NT2/D1 (cell line): ENCODE measurements around the gene RCOR1.
"Not testable (repeated sequence)": the region's sequence is repeated elsewhere in the genome, so short reads cannot be mapped to it uniquely, and the experiment has no call there.

Experiments used
- DNase-seq: peaks from one replicate; pipeline ENCODE4 v3.0.0-alpha.2; 2011; ENCODE audit warnings: low read depth, low spot score
- H3K27me3 ChIP-seq: 2 replicates; pipeline ENCODE4 v1.6.0; 2011; ENCODE audit warnings: mild to moderate bottlenecking; ENCODE audit not compliant: insufficient read length, insufficient read depth
- H3K36me3 ChIP-seq: 2 replicates; pipeline ENCODE4 v1.6.1; 2011; ENCODE audit warnings: mild to moderate bottlenecking, low read length, mixed read lengths; ENCODE audit not compliant: insufficient read depth, insufficient read length
- H3K4me1 ChIP-seq: 2 replicates; pipeline ENCODE4 v1.5.1; 2011; ENCODE audit not compliant: insufficient read depth, insufficient read length
- H3K4me3 ChIP-seq: 2 replicates; pipeline ENCODE4 v1.5.1; 2011; ENCODE audit warnings: low read depth; ENCODE audit not compliant: insufficient read length
- H3K9ac ChIP-seq: 2 replicates; pipeline ENCODE4 v1.6.0; 2011; ENCODE audit warnings: low read depth; ENCODE audit not compliant: insufficient read length
- H3K9me3 ChIP-seq: 2 replicates; pipeline ENCODE4 v1.5.1; 2011; ENCODE audit warnings: mild to moderate bottlenecking, low read length; ENCODE audit not compliant: insufficient read depth
- SUZ12 ChIP-seq: IDR thresholded peaks from 2 replicates; pipeline ENCODE4 v1.6.1; 2011; ENCODE audit not compliant: insufficient read length, insufficient read depth; ENCODE audit errors: extremely low read depth
- YY1 ChIP-seq: IDR thresholded peaks from 2 replicates; pipeline ENCODE4 v1.6.1; 2011; ENCODE audit not compliant: insufficient read length, insufficient read depth
- ZNF274 ChIP-seq: IDR thresholded peaks from 2 replicates; pipeline ENCODE4 v1.6.1; 2011; ENCODE audit warnings: mild to moderate bottlenecking, low read depth, low read length

RCOR1 gene

DNA sequence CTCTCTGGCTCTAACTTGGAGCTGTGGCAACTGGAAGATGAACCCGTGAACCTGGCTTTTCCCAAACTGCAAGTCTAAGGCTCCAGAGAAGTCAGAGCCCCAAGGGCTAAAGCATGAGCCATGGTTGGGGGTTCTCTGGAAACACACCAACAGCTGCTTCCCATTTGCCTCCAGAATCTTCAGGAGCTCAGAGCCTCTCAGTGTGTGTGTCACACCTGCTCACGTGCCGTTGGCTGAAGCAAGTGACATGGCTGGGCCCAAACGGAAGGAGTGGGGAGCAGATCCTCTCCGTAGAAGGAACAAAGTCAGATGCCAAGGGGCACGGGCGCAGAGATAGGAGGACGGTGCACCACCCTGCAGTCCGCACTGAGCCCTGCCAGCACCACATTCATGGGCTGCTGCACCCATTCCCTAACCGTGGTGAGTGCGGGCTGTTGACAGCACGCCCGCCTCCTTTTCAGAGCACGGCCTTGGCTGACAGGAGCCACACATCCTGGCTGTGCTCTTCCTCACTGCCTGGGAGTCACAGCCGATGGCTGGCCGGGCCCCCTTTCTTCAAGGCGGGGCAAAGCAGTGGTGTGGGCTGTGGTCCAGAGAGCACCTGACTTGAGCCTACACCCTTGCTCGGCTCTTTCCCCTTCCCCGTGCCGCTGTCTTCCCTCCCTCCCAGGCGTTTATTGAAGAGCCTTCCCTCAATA is 168.2 kb downstream of the RCOR1 start:
- H3K36me3 ChIP-seq = no peaks in the 10 kb centered on the region
- TF ChIP-seq YY1 (no peak), SUZ12 (no peak), ZNF274 (no peak)
- no peaks in the 10 kb centered on the region for H3K9me3 ChIP-seq
- DNase-seq = no peak
- no peaks in the 10 kb centered on the region for H3K4me1 ChIP-seq
- no peaks in the 10 kb centered on the region for H3K27me3 ChIP-seq
- no peak overlapping the region for H3K9ac ChIP-seq
- H3K4me3 ChIP-seq = no peak overlapping the region

DNA sequence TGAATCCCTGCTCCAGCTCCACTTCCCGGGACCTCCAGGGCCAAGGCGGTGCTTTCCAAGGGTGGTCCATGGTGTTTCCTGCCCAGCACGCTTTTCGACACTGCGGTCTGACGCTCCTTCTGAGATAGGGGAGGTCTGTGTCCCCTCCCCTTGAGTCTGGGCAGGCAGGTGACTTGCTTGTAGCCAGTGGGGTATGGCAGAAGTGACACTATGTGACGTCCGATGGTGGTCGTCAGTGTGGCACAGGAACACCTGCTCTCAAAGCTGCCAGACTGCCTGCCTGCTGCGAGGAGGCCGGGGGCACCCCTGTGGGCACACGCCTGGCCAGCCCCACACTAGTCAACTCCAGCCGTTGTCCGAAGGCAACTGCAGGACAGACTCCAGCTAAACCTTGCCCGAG is 168.8 kb downstream of the RCOR1 start:
- H3K4me1 ChIP-seq = no peaks in the 10 kb centered on the region
- H3K9me3 ChIP-seq = no peaks in the 10 kb centered on the region
- no peaks in the 10 kb centered on the region for H3K36me3 ChIP-seq
- H3K9ac ChIP-seq = no peak overlapping the region
- no peak for TF ChIP-seq YY1
- TF ChIP-seq ZNF274 = no peak
- TF ChIP-seq SUZ12 = no peak
- H3K4me3 ChIP-seq = no peak overlapping the region
- DNase-seq = no peak
- H3K27me3 ChIP-seq = no peaks in the 10 kb centered on the region

DNA sequence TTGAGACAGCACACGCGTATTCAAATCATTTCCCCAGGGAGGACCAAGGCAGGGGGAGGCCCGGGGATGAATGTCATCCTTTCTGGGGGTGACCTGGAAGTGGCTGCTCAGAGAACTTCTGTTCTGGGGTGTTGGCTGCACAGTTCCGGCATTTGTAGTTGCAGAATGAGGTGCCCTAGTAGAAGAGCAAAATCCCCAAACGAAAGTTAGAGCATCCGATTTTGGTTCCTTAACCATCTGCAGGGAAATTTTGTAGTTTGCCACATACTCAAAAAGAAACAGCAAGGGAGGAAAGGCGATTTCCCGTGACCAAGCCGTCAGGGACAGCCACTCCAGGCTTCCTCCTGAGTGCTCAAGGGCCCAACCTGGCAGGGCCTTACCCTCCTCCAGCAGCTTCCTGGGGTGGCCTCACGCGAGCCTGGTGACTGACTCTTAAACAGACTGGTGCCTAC is 171.8 kb downstream of the RCOR1 start:
- Histone ChIP-seq H3K9me3 (no peaks in the 10 kb centered on the region), H3K9ac (no peak overlapping the region), H3K4me3 (no peak overlapping the region), H3K36me3 (no peaks in the 10 kb centered on the region), H3K4me1 (no peaks in the 10 kb centered on the region), H3K27me3 (no peaks in the 10 kb centered on the region)
- TF ChIP-seq YY1 (no peak), ZNF274 (no peak), SUZ12 (no peak)
- no peak for DNase-seq

DNA sequence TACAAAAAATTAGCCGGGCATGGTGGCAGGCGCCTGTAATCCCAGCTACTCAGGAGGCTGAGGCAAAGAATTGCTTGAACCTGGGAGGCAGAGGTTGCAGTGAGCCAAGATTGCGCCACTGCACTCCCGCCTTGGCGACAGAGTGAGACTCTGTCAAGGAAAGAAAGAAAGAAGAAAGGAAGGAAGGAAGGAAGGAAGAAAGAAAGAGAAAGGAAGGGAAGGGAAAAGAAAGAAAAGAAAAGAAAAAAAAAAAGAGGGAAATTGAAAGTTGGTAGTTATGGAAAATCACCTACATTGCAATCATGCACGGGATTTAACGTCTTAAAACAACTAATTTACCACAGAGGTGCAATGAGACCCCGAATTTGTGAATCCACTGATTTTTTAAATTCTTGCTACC is 173.3 kb downstream of the RCOR1 start:
- not testable (repeated sequence) for H3K36me3 ChIP-seq, H3K4me1 ChIP-seq, H3K9ac ChIP-seq, DNase-seq, H3K27me3 ChIP-seq, H3K9me3 ChIP-seq, H3K4me3 ChIP-seq

DNA sequence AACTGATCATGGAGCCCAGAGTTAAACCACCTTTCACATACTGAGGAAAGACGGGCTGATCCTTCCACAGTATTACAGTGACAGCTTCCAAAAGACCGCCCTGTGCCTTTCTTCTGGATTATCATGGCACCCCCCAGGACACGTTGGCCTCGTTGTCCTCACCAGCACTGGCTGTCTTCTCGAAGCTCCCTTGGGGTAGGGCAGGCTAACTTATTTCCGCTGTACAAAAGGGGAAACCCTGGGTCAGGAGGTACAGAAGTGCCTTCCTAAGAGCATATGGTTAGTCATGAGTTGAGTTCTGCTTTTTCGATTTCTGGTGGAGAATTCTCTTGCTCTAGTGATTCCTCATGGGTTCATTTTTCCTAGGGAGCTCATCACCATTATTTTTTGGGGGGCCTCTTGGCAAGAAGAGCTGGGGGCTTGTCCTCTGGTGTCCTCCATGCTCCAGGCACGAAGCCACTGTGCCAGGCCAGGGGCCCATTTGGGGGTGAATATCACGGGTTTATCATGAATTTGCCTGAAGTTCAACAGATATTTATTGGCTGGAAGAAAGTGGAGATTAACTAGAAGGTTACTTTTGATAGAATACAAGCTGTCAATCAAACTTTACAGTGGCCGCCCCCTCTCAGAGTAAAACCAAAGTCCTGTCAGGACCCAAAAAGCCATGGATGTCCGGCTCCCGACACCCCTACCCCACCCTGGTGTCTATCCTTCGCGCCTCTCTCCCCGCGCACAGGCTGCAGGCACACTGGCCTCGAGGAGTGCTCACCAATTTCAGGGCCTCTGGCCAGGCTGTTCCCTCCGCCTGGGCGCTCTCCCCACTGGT is 176.0 kb downstream of the RCOR1 start:
- DNase-seq = no peak
- Histone ChIP-seq H3K27me3 (no peaks in the 10 kb centered on the region), H3K9ac (no peak overlapping the region), H3K9me3 (no peaks in the 10 kb centered on the region), H3K4me3 (no peak overlapping the region), H3K36me3 (no peaks in the 10 kb centered on the region), H3K4me1 (peaks cover 3% of the 10 kb centered on the region)
- TF ChIP-seq SUZ12 (no peak), YY1 (no peak), ZNF274 (no peak)

DNA sequence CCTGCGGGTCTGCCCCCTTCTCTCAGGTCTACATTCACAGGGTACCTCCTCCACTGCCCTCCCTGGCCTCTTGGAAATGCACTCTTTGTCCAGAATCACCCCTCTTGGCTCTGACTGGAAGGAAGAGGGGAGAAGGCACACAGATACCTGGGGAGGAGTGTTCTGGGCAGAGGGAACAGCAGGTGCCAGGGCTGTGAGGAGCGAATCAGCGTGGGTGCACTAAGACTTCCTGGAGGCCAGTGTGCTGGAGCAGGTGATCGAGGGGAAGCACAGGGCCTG is 176.5 kb downstream of the RCOR1 start:
- Histone ChIP-seq H3K4me3 (no peak overlapping the region), H3K9ac (no peak overlapping the region), H3K36me3 (no peaks in the 10 kb centered on the region), H3K9me3 (no peaks in the 10 kb centered on the region), H3K4me1 (peaks cover 3% of the 10 kb centered on the region), H3K27me3 (no peaks in the 10 kb centered on the region)
- TF ChIP-seq SUZ12 = no peak
- TF ChIP-seq YY1 = no peak
- TF ChIP-seq ZNF274 = no peak
- no peak for DNase-seq

DNA sequence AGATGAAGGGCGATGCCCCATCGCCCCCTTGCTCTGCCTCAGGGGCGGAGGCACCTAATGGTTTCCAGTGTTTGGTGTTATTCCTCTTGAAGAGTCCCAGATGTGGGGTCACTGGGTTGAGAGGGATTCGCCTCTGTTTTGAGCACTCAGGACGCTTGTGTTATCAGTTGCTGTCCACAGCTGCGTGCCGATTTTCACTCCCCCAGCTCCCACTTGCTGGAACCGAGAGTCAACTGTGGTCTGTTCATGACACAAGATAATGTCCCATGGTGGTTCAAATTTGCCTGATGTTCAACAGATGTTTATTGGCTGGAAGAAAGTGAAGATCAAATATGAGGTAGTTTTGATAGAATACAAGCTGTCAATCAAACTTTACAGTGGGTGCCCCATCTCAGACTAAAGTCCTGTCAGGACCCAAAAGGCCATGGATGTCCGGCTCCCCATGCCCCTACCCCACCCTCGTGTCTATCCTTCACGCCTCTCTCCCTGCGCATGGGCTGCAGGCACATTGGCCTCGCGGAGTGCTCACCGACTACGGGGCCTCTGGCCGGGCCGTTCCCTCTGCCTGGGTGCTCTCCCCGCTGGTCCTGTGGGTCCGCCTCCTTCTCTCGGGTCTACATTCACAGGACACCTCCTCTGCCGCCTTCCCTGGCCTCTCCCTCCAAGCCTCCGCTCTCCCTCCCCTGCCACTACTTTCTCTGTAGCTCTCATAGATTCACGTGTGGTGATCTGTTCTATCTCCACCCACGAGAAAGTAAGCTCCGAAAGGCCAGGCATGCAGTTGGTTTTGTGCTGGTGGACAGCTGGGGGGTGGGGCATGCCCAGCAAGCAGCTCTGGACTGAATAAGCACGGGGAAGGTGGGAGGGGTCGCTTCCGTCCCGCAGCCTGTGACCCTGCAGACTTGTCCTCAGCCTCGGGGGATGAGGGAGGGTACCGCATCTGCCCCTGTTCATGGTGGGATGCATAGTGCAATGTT is 178.0 kb downstream of the RCOR1 start:
- no peaks in the 10 kb centered on the region for H3K36me3 ChIP-seq
- H3K4me3 ChIP-seq = no peak overlapping the region
- no peak for TF ChIP-seq YY1
- no peak for TF ChIP-seq ZNF274
- TF ChIP-seq SUZ12 = no peak
- no peak for DNase-seq
- peaks cover 7% of the 10 kb centered on the region for H3K4me1 ChIP-seq
- H3K27me3 ChIP-seq = no peaks in the 10 kb centered on the region
- H3K9ac ChIP-seq = no peak overlapping the region
- H3K9me3 ChIP-seq = no peaks in the 10 kb centered on the region
